Stimulated activated CD4-positive, alpha-beta T cell treated with anti-CD3 and anti-CD28 coated beads, TNF-alpha, amount 100 ng/mL, for 24 hours (primary cell): Measurements from ENCODE around the gene ARHGAP1.
"Not testable (repeated sequence)": the region's sequence is repeated elsewhere in the genome, so short reads cannot be mapped to it uniquely, and the experiment has no call there.

ENCODE experiments used
- DNase-seq, 3 experiments: peaks; one replicate each; pipeline ENCODE4 v3.0.0-alpha.2; 2020; ENCODE audit warnings: low read depth in 3 of 3

The ARHGAP1 gene

GRCh38 chr11:46723359-46723680, 22.9 kb upstream of the ARHGAP1 start:
- no peak for DNase-seq

GRCh38 chr11:46722566-46723358, 22.3 kb upstream of the ARHGAP1 start:
- no peak for DNase-seq

DNA sequence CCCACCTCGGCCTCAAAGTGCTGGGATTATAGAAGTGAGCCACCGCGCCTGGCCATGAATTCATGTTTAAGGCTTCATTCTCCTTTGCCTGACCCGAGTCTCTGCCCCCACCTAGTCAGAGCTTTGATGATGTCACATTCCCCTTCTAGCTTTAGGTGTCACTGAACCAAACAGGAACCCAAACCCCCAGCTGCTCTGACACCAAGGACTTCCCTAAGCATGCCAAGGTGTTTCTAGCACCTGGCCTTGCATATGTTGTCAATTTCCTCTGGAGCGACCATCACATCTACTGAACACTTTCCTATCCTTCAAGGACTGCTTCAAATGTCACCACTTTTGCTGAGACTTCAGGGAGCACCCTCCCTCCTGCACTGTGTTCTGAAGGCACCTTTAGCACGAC, 20.9 kb upstream of the ARHGAP1 start:
- DNase-seq = no peak

DNA sequence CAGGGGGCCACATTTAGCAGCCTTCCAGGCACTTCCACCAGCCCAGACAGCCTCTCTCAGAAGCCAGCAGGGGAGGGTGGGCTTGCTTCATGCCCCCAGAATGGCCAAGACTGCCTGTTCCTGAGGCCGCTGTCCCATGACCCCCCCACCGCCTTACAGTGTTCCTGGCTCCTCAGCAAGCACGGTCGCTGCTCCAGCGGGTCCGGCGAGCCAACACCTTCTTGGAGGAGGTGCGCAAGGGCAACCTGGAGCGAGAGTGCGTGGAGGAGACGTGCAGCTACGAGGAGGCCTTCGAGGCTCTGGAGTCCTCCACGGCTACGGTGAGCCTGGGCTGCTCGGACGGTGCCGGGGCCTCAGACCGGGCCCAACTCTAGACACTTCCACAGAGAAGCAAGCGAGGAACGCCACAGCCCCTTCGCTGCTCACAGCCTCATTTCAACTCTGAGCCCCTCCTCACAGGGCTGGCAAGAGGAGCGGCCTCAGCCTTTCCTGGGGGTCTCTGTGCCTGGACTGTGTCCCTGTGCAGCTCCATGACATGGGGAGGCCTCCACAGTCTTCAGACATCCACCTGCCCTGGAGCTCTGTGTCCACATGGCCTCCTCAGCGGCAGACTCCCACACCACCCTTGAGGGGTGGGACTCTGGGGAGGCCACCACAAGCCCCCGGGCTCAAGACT, 19.3 kb upstream of the ARHGAP1 start:
- DNase-seq = no peak

GRCh38 chr11:46719048-46719542, 18.7 kb upstream of the ARHGAP1 start, which contains the start of gene F2:
Gene F2, plus strand, starts transcription at chr11:46719213. Its CDS starts 23 bp downstream, at chr11:46719236.
- no peak for DNase-seq

GRCh38 chr11:46718155-46719019, 18.0 kb upstream of the ARHGAP1 start:
- DNase-seq = no peak

DNA sequence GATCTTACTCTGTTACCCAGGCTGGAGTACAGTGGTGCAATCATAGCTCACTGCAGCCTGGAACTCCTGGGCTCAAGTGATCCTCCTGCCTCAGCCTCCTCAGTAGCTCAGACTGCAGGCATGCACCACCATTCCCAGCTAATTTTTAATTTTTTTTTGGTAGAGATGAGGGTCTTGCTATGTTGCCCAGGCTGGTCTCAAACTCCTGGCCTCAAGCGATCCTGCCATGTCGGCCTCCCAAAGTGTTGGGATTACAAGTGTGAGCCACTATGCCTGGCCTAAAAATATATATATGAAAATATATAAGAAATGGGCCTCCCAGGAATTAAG, 17.4 kb upstream of the ARHGAP1 start:
- not testable (repeated sequence) for DNase-seq

DNA sequence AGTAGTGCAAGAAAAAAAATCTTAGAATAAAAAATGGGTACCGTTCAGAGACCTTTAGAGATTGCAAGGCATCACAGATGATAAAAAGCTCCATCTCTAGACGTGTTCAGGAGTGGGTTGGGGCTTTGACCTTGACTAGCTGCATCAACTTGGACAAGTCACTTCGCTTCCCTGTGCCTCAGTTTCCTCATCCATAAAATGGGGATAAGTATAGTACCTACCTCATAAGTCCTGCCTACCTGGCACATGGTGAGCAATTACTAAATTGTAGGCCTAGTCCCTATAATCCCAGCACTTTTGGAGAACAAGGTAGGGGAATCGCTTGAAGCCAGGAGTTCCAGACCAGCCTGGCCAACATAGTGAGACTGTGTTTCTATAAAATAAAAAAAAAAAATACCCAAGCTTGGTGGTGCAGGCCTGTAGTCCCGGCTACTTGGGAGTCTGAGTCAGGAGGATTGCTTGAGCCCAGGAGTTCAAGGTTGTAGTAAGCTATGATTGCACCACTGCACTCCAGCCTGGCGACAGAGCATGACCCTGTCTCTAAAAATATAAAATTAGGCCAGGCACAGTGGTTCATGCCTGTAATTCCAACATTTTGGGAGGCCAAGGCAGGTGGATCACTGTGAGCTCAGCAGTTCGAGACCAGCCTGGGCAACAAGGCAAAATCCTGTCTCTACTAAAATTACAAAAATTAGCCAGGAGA, 12.6 kb upstream of the ARHGAP1 start:
- DNase-seq = no peak

DNA sequence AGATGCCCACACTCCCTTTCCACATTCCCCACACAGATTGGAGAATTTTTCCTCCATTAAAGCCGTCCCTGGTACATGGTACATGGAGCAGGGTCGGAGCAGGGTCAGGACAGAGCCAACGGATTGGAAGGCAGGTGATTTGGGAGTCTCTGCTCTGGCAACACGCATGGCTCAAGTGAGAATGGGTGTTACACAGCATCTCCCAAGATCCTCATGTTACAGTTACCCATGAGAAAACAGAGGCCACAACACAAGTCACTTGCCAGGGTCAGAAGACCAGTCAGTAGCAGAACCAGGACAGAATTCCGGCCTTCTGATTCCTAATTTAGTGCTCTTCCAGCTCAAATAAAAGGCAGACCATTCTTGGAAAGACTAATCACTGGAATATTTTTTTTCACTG, 10.9 kb upstream of the ARHGAP1 start:
- DNase-seq = no peak

DNA sequence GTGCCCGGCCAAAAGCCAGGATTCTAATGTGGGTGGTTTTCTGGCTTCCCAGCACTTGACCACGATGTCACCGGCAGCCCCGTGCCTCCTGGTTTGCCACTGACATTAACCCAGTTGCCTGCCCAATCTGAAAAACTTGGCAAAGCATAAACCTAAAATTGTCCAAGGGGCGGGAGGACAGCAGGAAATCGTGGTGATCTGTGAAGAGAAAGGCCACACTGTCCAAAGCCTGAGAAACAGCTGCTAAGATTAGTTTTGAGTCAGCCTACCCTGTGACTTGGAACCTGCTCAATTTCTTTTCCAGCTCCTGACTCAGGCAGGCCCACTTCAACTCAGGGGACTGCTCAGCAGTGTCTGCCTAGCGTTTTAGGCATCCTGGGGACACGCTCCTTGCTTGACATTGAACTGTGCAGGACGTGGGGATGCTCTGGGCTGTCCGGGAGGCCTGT, 10.4 kb upstream of the ARHGAP1 start:
- no peak for DNase-seq

DNA sequence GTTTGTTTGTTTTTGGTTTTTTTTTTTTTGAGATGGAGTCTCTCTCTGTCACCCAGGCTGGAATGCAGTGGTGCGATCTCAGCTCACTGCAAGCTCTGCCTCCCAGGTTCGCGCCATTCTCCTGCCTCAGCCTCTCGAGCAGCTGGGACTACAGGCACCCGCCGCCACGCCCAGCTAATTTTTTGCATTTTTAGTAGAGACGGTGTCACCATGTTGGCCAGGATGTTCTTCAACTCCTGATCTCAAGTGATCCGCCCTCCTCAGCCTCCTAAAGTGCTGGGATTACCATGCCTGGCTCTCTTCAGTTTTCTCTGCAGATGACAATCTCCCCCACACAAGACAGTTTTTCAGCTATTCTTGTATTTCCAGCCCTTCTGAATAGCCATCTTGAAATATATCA, 8.9 kb upstream of the ARHGAP1 start:
- not testable (repeated sequence) for DNase-seq

- no peak for DNase-seq
Observed at GRCh38 chr11:46706886-46707285, 6.5 kb upstream of the ARHGAP1 start.

GRCh38 chr11:46705070-46705688, 4.8 kb upstream of the ARHGAP1 start:
- no peak for DNase-seq

DNA sequence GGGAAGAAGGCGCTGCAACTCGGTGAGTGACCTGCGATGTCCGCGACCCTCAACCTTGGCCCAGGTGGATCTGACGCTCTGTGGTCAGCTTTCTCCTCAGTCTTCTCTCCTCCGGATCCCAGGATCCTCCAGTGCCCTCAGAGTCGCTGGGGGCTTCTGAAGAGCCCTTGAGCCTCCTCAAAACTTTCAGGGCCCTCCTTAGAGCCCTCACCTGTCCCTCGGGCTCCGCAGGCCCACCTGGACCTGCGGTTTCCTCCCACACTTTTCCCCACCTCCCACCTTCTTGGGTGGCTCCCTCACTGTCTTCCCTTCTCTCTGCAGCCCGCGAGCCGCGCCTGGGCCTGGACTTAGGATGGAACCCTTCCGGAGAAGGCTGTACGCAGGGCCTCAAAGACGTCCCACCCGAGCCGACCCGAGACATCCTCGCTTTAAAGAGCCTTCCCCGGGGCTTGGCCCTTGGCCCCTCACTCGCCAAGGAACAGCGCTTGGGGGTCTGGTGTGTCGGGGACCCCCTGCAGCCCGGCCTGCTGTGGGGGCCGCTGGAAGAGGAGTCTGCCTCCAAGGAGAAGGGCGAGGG, 747 bp upstream of the ARHGAP1 start:
- no peak for DNase-seq

GRCh38 chr11:46698597-46698996, 1.8 kb downstream of the ARHGAP1 start:
- no peak for DNase-seq

GRCh38 chr11:46697723-46698122, 2.7 kb downstream of the ARHGAP1 start:
- no peak for DNase-seq

DNA sequence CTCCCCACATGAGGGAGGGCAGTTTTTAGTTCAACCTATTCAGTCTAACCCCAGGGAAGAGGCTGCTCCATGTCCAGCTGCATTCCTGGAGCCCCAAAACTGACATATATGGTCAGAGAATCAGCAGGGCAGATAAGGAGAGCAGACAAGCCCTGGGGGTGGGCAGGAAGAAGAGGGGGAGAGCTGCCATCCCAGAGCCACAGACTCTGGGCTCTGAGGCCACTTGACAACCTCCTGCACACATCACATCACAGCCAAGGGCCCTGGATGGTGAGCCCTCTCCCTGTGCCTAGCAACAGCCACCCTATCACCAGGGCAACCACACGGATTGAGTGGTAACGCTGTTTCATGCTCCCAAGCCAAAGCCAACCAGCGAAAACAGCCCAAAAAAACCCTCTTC, 3.1 kb downstream of the ARHGAP1 start:
- DNase-seq = no peak

DNA sequence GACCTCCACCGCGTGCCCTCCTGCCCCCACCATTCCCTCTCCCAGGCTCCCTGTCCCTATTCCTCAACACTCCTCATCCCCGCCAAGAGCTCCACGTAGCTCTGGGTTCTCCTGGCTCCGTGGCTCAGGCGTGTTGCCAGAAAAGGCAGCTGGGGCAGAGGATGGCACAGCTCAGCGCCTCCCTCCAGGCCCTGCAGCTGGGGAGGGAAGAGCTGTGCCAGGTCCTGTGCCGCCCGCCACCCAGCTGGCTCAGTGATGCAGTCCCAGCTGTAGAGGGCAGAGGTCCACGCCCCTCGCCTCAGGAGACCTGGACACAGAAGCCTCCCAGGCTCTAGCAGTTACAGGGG, 4.2 kb downstream of the ARHGAP1 start:
- no peak for DNase-seq

- DNase-seq = no peak
Observed at GRCh38 chr11:46695345-46696211, 4.8 kb downstream of the ARHGAP1 start.

DNA sequence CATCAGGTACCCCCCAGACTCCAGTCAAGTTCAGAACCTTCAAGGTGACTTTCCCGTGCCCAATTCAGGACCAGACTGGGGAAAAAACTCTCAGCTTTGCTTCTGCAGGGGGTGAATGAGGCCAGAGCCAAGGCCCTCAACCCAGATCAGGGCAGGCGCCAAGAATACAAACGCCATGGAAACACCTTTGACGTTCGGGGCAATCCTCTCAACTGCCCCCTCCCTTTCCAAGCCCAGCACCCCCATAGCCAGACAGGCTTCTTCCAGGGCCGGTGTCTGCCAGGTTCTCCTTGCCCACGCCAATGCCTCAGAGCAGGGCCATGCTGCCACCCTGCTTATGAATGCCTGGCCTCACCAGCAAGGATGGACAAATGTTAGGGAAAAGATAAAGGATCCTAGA, 5.8 kb downstream of the ARHGAP1 start:
- DNase-seq = no peak
